HL-60/S4 treated with phorbol 12-myristate 13-acetate at 8.2 ng/mL for 4 days and 3 days (cell line): ENCODE results near the gene PHGDH.
"Not testable (repeated sequence)": the region's sequence is repeated elsewhere in the genome, so short reads cannot be mapped to it uniquely, and the experiment has no call there.

Source experiments
- in situ Hi-C: fragments of 300-500 bp; cut with MboI; formaldehyde crosslinking; loops from 2 replicates; pipeline ENCODE4 v1.15.0; 2022; ENCODE audit warnings: low sequenced_read_pairs

PHGDH gene

DNA sequence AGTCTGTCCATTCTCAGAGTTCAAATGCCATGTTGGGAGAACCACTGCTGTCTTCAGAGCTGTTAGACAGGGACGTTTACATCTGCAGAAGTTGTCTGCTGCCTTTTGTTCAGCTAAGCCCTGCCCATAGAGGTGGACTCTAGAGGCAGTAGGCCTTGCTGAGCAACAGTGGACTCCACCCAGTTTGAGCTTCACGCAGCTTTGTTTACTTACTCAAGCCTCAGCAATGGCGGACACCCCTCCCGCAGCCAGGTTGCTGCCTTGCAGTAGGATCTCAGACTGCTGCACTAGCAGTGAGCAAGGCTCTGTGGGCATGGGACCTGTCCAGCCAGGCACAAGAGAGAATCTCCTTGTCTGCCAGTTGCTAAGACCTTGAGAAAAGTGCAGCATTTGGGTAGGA lies 14.9 kb upstream of the PHGDH start:
- in situ Hi-C loops, result not testable (repeated sequence)

DNA sequence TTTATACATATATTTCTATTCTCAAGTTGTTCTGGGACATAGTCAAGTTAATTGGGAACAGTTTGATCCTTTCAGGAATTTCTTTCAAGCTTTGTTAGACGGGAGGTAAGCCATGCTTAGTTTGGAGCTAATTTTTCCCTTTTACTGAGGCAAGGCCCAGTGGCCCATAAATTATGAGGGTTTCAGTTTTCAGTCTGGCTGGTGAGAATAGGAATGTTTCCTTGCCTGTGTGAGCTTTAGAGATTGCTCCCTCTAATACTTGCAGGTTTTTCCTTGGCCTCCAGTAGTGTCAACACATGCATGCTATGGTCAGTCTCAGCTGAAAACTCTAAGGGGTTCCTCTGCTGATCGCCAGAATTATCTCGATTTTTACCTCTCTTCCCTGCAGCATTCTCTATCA lies 14.1 kb upstream of the PHGDH start:
- in situ Hi-C loops, result no loop called here

DNA sequence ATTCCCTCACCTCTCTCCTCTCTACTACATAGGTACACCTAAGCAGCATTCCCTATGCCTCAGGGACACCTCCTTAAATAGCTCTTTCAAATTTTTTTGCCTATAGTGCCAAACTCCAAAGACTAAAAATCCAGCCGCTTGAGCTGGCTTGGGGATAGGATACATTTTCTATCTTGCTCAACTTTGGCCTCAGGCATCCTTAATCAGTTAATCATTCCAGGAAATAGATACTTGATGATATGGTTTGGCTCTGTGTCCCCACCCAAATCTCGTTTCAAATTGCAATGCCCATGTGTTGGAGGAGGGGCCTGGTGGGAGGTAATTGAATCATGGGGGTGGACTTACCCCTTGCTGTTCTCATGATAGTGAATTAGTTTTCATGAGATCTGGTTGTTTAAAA lies 11.4 kb upstream of the PHGDH start:
- in situ Hi-C loops, result no loop called here

DNA sequence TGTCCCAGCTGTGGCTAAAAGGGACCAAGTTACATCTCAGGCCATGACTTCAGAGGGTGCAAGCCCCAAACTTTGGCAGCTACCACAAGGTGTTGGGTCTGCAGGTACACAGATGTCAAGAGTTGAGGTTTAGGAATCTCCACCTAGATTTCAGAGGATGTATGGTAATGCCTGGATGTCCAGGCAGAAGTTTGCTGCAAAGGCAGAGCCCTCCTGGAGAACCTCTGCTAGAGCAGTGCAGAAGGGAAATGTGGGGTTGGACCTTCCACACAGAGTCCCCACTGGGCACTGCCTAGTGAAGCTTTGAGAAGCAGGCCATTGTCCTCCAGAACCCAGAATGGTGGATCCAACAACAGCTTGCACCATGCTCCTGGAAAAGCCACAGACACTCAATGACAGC lies 10.1 kb upstream of the PHGDH start:
- in situ Hi-C loops, result no loop called here

DNA sequence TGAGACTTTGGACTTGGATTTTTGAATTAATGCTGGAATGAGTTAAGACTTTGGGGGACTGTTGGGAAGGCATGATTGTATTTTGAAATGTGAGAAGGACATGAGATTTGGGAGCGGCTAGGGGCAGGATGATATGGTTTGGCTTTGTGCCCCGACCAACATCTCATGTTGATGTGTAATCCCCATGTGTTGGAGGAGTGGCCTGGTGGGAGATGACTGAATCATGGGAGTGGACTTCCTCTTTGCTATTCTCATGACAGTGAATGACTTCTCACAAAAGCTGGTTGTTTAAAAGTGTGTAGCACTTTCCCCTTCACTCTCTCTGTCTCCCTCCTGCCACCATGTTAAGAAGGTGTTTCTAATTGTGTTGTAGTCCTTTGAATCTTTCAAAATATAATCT lies 9.3 kb upstream of the PHGDH start:
- in situ Hi-C loops, result no loop called here

DNA sequence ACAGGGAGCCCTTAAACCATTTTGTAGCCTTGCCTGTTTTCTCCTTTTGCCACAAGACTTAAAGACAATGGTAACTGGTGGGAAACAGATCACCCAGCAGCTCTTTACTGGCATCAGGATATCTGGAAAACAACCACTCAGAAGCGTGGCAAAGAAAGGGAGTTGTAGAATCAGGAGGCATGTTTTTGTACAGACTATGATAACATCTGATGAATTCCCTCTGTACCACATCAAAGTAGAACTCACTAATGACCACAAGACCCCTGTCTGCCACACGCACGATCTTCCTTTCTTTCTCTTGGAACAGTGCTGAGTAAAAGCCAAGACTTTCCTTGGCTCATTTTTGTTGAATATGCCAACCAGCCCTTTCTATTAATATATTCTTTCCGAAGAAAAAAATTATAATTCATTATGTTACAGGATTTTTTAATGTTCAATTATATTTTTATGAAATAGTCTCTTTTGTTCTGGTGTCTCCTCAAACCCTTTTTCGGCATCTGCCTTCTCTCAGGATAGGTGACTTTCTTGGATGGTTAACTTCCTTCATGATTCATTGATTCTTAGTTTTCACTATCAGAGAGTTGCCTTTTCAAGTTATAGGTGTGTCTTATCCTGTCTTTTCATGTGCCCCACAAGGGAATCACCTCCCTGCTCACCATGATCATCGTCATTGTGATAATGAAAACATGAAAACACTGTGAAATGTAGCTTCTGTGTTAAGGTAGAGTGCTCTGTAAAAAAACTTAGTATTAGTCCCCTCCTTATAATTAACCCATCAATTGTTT lies 7.9 kb upstream of the PHGDH start:
- in situ Hi-C loops, result no loop called here

DNA sequence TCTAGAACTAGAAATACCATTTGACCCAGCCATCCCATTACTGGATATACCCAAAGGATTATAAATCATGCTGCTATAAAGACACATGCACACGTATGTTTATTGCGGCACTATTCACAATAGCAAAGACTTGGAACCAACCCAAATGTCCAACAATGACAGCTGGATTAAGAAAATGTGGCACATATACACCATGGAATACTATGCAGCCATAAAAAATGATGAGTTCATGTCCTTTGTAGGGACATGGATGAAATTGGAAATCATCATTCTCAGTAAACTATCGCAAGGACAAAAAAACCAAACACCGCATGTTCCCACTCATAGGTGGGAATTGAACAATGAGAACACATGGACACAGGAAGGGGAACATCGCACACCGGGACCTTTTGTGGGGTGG lies 5.1 kb upstream of the PHGDH start:
- in situ Hi-C loops, result not testable (repeated sequence)

DNA sequence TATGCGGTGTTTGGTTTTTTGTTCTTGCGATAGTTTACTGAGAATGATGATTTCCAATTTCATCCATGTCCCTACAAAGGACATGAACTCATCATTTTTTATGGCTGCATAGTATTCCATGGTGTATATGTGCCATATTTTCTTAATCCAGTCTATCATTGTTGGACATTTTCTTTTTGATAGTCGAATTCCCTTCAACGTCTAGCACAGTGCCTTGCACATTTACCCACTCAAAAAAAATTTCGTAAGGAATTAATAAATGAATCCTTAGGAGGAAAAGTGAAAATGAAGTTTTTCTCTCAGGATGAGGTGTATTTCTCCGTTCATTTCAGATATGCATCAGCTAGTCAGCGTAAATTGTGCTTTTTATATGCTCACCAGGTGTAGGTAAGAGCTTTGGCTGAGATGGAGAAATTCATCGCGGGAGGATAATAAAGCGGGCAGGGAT lies 354 bp upstream of the PHGDH start:
- in situ Hi-C loops, result not testable (repeated sequence)

DNA sequence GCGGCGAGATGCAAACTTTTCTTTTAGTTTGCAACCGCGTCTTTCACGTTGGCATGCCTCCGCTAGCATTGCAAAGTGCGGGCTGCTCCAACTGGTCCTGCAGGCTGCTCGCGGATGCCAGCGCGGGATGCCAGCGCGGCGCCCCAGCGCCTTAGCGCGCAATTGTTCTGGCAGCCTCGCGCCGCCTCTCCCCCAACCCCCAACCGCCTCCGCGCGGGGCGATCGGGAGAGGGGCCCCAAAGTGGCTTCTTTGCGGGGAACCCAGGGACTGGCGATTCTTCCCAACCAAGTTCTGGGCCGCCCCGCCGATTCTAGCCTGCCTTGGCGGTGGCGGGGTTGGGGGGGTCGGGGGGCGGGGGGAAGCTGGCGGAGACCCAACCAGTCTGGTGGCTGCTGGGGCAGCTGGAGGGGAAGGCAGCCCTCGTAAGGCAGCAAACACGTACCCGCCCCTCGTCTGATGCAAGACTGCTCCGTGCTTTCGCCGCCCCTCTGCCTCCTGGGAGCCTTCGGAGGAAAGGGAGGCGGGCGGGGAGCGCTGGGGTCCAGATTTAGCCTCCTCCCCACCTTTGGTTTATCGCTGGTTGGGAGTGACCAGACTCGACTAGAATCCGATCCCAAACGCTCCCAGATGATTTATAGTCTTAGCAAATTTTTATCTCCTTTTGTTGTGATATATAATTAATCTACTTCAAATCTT lies 756 bp downstream of the PHGDH start:
- in situ Hi-C loops, result no loop called here

DNA sequence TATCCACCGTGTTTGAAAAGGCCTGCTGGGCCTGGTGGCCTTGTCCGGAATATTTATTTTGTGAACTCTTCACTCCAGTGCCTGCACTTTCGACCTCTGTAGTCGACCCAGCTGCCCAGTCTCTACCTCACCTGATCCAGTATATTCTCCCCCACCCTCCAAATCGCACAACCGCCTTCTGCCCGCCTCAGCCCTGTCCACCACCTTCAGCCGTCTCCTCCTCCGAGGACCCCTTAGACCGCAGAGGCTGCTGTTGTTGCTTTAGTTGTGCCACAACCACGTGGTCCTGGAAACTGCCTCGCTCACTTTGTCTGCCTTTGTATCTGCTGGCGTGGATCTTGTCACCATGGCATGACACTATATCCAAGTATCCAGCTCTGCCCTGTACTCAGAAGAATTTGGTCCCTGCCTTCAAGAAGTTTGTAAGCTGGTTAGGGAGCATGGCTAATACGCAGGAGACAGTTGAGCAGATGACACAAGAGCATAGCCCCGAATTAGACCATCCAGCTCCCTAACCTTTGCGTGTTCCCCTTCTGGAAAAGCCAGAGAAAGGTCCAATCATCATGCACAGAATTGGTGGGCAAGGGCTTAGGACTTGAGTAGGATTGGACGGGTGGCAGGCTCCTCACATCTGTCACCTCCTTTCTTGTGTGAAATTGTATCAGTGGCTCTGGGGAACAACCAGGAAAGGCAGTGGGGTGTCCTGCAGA lies 1.5 kb downstream of the PHGDH start:
- in situ Hi-C loops, result no loop called here

DNA sequence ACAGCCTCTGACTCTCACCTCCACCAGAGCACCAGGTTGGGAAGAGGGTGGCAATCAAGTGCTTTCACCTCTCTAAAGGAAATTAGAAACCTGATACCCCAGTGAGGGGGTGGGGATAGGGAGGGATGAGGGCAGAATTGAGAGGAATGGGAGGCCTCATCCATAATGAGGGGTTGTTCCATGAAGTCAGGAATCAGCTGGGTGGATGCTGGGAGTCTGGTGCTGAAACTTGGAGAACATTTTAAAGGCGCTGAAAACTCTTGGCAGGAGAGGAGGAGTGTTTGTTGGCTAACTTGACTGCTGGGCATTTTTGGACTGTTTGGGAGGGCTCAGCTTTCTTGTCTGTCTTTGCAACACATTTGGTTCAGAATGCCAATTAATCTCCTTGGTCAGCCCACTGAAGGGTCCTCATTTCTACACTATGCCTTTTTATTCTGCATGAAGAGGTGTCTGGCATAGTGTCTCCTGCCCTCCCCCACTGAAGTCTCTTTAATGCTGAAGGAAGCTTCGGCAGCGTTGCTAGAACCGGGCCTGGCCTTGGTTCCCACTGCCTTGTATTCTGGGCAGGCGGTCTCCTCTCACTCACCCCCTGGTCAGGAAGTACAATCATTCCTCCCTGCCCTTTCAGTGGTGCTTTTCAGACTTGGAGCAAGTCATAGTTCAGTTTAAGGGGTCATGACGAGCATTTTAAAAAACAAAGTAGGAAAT lies 2.2 kb downstream of the PHGDH start:
- in situ Hi-C loops, result no loop called here

DNA sequence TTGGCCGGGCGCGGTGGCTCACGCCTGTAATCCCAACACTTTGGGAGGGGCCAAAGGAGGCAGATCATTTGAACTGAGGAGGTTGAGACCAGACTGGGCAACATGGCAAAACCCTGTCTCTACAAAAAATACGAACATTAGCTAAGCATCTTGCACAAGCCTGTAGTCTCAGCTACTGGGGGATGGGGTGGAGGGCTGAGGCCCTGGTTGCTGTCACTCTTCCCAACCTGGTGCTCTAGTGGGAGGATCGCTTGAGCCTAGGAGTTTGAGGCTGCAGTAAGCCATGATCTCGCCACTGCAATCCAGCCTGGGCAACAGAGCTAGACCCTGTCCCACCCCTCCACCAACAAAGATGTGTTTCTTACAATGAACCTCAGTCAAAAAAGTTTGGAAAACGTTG lies 2.8 kb downstream of the PHGDH start:
- in situ Hi-C loops, result no loop called here

DNA sequence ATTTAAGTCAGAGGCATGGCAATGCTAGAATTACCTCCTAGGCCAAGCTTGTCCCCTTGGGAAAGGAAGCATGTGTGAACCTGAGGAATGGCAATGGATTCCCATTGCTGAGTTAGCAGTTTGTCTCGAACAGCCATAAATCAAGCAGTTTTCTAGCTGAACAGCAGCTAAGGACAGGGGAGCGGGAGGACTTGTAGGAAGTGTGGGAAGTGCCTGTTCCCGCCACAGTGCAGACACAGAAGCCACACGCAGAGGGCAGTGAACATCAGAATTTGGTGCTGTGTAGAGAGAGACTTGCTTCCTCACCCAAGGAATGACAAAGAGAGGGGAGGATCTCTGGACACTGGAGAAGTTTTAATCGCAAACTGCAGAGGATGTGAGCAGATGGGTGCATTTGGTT lies 3.8 kb downstream of the PHGDH start:
- in situ Hi-C loops, result no loop called here

DNA sequence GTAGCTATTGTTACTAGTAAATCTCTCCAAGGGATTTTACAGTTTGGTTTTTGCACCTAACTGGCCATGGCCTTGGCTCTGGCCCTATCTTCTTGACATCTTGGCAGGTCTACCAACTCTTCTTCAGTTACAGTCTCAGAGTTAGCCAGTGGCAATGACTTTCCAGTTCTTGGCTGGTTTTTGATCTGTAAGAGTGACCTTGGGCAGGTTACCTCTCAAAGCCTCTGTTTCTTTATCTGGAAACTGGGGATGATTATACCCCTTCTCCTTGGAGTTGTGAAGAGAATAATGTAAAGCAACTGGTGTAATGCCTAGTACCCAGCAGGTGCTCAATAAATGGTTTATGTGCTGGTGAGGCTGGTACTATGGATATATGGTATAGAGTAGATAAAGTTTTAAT lies 6.7 kb downstream of the PHGDH start:
- in situ Hi-C loops, result no loop called here

DNA sequence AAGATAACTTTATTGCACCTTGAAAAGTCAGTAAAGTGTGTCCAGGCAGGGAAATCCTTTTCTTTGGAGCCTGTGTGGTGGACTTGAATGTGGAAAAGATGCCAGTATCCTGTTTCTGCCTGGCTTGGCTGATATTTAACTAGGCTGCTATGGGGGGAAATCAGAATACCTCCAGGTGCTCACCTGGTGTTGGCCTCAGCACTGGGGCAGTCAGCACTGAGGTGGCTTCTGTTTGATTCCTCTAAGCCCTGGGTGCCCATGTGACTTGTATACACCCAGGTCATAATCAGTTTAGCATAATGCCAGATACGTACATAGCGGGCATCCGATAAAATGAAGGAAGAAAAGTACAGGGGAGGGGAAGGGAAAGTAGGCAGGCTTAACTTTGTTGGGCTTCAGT lies 7.2 kb downstream of the PHGDH start:
- in situ Hi-C loops, result no loop called here

DNA sequence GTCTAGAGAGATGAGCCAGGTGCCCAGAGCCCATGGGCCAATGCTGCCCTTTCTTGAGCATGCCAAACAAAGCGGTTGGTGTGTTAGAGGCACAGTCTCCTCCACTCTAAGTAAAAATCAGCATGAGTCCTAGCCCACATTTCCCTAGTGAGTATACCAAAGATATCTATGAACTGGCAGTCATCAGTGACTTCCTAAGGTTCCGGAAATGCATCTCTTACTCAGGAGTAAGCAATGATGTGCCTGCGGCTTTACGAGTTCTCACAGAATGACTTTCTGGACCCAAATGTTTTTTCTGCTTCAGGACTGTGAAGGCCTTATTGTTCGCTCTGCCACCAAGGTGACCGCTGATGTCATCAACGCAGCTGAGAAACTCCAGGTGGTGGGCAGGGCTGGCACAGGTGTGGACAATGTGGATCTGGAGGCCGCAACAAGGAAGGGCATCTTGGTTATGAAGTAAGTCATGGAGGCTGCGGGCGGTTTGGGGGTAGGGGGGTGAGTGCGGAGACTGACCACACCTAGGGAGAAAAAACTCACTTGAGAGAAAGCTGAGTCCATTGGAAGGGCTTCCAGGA lies 9.2 kb downstream of the PHGDH start:
- in situ Hi-C loops, result no loop called here

DNA sequence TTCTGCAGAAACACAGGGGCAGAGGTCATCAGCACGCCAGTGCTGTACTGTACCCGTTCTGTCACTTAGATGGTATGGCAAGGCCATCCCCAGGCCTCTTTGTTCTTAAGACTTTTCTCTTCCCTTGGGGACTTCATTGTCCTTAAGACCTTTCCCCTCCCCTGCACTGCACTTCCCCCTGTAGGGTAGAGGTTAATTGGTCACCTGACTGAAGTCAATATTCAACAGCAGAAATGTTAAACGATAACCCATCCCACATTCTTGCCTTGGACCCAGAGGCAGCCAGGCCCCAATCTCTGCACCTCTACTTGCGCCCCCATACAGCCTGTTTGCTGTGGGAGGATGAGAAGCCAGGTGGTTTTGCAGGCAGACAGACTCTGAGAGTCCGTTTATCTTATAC lies 10.2 kb downstream of the PHGDH start:
- in situ Hi-C loops, result no loop called here

DNA sequence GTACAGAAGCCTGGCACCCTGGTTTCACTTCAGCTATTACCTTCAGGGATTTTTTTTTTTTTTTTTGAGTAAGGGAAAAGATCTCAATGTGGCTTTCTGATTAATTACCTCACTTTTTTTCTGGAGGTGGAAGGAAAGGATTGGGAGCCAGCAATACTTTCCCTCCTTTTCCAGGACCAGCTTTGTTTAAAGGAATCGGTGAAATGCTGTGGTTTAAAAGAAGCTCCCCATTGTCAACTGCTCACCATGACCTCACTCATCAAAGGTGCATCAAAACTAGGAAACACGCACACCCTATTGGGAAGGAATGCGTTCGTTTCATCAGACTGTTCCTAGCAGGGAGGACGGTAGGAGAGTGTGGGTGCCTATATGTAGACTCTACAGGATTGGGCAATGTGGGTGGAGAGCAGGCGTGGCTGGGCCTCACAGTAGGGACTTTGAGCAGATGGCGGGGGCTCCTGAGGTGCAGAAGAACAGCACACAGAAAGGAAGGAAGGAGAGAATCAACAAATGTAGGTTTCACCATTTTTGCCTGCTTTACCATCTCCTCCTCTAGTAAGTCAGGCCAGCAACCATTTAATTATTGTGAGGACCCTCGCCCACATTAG lies 13.0 kb downstream of the PHGDH start:
- in situ Hi-C loops, result no loop called here

DNA sequence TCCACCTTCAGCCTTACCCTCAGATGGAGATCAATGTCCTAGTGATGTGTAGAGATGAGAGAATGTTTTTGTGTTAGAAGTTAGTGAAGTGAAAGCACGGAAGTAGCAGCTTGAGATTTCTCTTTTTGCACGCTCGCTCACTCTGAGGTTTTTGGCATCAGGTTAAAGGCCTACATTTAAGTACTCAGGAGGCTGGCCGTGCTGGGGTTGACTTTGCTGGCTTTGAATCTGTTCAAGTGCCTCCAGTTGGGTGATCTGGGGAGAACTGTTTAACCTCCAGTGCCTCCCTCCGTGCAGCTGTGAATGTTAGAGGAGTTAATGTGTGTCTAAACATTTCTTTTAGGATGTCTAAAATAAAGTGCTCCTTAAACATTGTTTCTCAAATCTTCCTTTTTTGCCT lies 13.9 kb downstream of the PHGDH start:
- in situ Hi-C loops, result no loop called here

DNA sequence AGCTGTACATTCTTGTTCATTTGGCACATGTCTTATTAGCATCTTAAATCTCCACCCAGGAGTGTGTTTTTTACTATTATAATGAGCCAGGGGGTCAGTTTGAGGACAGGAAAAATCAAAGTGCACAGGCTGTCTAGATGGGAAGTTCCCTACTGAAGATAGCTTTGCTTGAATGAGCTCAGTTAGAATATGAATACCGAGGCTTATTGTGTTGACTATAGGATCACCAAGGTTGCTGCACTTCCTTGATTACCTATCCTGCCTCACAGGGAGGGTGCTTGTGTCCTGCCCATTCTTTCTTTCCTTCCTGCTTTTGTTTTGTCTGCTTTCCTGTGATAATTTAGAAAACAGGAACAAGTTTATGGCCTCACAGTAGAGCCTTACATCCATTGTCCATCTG lies 16.3 kb downstream of the PHGDH start:
- in situ Hi-C loops, result no loop called here

DNA sequence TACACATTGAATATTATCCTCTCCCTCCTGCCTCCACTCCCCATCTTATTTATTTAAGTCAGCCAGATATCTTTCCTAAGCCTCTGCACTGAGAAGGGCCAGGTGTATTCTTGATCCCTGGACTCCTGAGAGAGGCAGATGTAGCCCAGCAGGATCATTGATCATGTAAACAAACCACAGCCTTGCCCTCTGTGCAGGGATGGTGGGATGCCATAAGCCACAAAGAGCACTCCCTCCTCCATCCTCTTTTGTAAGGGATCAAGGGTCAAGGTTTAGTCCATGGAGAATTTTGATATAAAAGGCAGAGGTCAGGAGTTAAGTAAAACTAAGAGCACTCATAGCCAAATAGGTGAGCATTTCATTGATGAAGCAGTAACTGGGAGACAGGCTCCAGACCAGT lies 17.3 kb downstream of the PHGDH start:
- in situ Hi-C loops, result no loop called here
